HepG2 (cell line): ENCODE results near the gene SLC22A31. TPM values are rescaled to one million over a fixed set of nuclear protein-coding genes. Genes with fewer than 3 reads are reported as not detected.
A peak's percentile ranks its signal among the peaks of the same experiment; 100 is the strongest.

ENCODE experiments used
- CBX1 ChIP-seq: IDR thresholded peaks from one replicate; pipeline ENCODE4 v1.6.1; 2016; ENCODE audit warnings: antibody characterized with exemption, low read depth
- CENPX ChIP-seq: sonication (generic); formaldehyde crosslinking; IDR thresholded peaks from 2 replicates; pipeline ENCODE4 v1.9.0; 2021; ENCODE audit warnings: mild to moderate bottlenecking, missing genetic modification reagents, moderate library complexity
- GATA4 ChIP-seq: sonication (generic); IDR thresholded peaks from 2 replicates; pipeline ENCODE4 v1.6.1; 2016; ENCODE audit warnings: antibody characterized with exemption, low read depth, borderline replicate concordance
- IRF2 ChIP-seq: IDR thresholded peaks from 2 replicates; pipeline ENCODE4 v1.6.1; 2018; ENCODE audit warnings: missing genetic modification reagents, missing compliant biosample characterization
- KLF13 ChIP-seq: sonication (generic); formaldehyde crosslinking; IDR thresholded peaks from 2 replicates; pipeline ENCODE4 v1.4.0; 2020; ENCODE audit warnings: mild to moderate bottlenecking, missing genetic modification reagents
- NFIC ChIP-seq: IDR thresholded peaks from 2 replicates; pipeline ENCODE4 v1.6.1; 2012; ENCODE audit warnings: mild to moderate bottlenecking, low read length, inconsistent platforms
- RAD21 ChIP-seq: fragments of 450-650 bp; formaldehyde crosslinking; IDR thresholded peaks from 2 replicates; pipeline ENCODE4 v1.5.0; 2020; ENCODE audit warnings: mild to moderate bottlenecking
- RXRB ChIP-seq: IDR thresholded peaks from 2 replicates; pipeline ENCODE4 v1.6.1; 2016; ENCODE audit warnings: borderline replicate concordance, missing genetic modification reagents, missing compliant biosample characterization
- TBL1XR1 ChIP-seq: fragments of 150-350 bp; IDR thresholded peaks from 2 replicates; pipeline ENCODE4 v1.6.1; 2014; ENCODE audit warnings: borderline replicate concordance, low read length; ENCODE audit not compliant: partially characterized antibody
- TP53 ChIP-seq: sonication (generic); formaldehyde crosslinking; conservative IDR thresholded peaks from 2 replicates; pipeline ENCODE4 v1.4.0; 2020; ENCODE audit warnings: missing genetic modification reagents
- ZIK1 ChIP-seq: sonication (generic); formaldehyde crosslinking; IDR thresholded peaks from 2 replicates; pipeline ENCODE4 v1.5.0; 2020; ENCODE audit warnings: mild to moderate bottlenecking, low read depth, missing genetic modification reagents, borderline replicate concordance
- ZNF296 ChIP-seq: sonication (generic); formaldehyde crosslinking; conservative IDR thresholded peaks from 2 replicates; pipeline ENCODE4 v1.5.0; 2020; ENCODE audit warnings: mild to moderate bottlenecking, missing genetic modification reagents
- ZNF44 ChIP-seq: sonication (generic); formaldehyde crosslinking; IDR thresholded peaks from 2 replicates; pipeline ENCODE4 v1.5.1; 2020; ENCODE audit warnings: mild to moderate bottlenecking, missing genetic modification reagents
- ZNF660 ChIP-seq: sonication (generic); formaldehyde crosslinking; IDR thresholded peaks from 2 replicates; pipeline ENCODE4 v1.5.1; 2020; ENCODE audit warnings: mild to moderate bottlenecking, low read depth, missing genetic modification reagents, borderline replicate concordance
- ZNF749 ChIP-seq: sonication (generic); formaldehyde crosslinking; IDR thresholded peaks from 2 replicates; pipeline ENCODE4 v1.8.0; 2022; ENCODE audit warnings: mild to moderate bottlenecking, missing genetic modification reagents, moderate library complexity, borderline replicate concordance
- ZNF772 ChIP-seq: sonication (generic); formaldehyde crosslinking; IDR thresholded peaks from 2 replicates; pipeline ENCODE4 v1.5.0; 2020; ENCODE audit warnings: mild to moderate bottlenecking, missing genetic modification reagents
- ZNF790 ChIP-seq: sonication (generic); formaldehyde crosslinking; IDR thresholded peaks from 2 replicates; pipeline ENCODE4 v1.8.0; 2022; ENCODE audit warnings: missing genetic modification reagents, mild to moderate bottlenecking, borderline replicate concordance
- polyA plus RNA-seq, 8 experiments: library from polyadenylated mRNA; depleted of rRNA in 3 of 8; stranded (reverse) in 7 of 8; unstranded in 1 of 8; fragments of >200 nt; fragmentation: Illumina TruSeq in 4 of 8; extraction: Trizol in 4 of 8; gene quantifications; 2 replicates each; pipeline versions ENCODE4 v1.2.1 to v1.2.3, GENCODE V29; 2011 to 2016; ENCODE audit warnings: low read depth in 4 of 8, missing spikeins in 1 of 8, mixed read lengths in 1 of 8; ENCODE audit not compliant: insufficient read depth in 1 of 8
- total RNA-seq, 5 experiments: library from RNA; depleted of rRNA; stranded (reverse); fragments of >200 nt; fragmentation: Illumina TruSeq; extraction: Trizol; gene quantifications; 2 replicates each; pipeline ENCODE4 v1.2.3, GENCODE V29; 2016; ENCODE audit warnings: low read depth in 1 of 5
- TF ChIP-seq, protein P1 (sequence below), 2 experiments: sonication (generic) in 1 of 2; formaldehyde crosslinking in 1 of 2; IDR thresholded peaks; 2 replicates each; pipeline versions ENCODE4 v1.4.0 to v1.6.1; 2016 to 2020; ENCODE audit warnings: borderline replicate concordance in 1 of 2, low read depth in 1 of 2, mild to moderate bottlenecking in 1 of 2, missing genetic modification reagents in 1 of 2
- TF ChIP-seq, protein P2 (sequence below): sonication (generic); formaldehyde crosslinking; IDR thresholded peaks from 2 replicates; pipeline ENCODE4 v1.4.0; 2020; ENCODE audit warnings: missing genetic modification reagents
- TF ChIP-seq, protein P3 (sequence below): sonication (generic); formaldehyde crosslinking; conservative IDR thresholded peaks from 2 replicates; pipeline ENCODE4 v1.8.0; 2022; ENCODE audit warnings: low read depth, missing genetic modification reagents

Gene SLC22A31
- total and polyA plus RNA-seq, 2 of the 13 experiments (the other 11 are each of a cell fraction or from before 2014, with no cell fraction given): 67.3 to 83.3 TPM

DNA sequence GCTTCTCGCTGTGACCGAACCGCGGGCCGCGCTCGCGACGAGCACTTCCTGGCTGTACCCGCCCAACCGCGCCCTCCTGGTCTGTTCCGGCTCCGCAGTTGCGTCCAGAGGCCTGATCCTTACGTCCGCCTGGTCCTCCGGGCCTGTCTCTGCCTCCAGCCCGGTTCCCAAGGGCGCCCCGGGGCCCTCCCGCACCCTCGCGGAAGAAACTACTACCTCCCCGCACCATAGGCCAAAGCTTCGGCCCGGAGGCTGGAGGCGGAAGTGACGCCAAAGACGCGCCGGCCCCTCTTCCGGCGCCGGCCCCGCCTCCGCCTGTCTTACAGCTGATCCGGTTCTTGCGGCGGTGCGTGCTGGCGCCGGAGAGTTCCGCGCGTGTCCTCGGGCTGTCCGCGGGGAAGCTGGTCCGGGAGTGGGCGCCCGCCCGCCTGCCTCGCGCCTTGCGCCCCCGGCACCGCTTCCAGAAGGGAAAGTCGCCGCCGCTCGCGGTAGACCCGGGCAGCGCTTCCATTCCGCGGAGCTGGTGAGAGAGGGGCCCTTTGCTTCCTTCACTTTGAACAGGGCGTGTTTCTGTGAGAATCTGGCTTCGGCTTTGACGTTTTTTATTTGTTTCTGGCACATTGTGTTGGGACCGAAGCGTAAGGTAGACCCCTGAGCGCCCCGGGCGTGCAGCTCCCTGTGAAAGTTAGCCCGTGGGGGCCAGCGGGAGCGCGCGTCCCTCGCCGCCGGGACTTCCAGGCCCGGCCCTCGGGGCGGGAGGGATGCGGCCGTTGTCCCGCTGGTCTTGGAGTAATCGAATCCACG, 17.3 kb upstream of the SLC22A31 start, which contains the start of gene ZNF778 (continued):
- TF ChIP-seq, protein P1, sequence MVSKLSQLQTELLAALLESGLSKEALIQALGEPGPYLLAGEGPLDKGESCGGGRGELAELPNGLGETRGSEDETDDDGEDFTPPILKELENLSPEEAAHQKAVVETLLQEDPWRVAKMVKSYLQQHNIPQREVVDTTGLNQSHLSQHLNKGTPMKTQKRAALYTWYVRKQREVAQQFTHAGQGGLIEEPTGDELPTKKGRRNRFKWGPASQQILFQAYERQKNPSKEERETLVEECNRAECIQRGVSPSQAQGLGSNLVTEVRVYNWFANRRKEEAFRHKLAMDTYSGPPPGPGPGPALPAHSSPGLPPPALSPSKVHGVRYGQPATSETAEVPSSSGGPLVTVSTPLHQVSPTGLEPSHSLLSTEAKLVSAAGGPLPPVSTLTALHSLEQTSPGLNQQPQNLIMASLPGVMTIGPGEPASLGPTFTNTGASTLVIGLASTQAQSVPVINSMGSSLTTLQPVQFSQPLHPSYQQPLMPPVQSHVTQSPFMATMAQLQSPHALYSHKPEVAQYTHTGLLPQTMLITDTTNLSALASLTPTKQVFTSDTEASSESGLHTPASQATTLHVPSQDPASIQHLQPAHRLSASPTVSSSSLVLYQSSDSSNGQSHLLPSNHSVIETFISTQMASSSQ (IDR thresholded peaks at IDR 0.05; ENCODE audit: low read depth): no peak
- TF ChIP-seq, protein P1 (CRISPR knock-in tag; IDR thresholded peaks at IDR 0.05; ENCODE audit: borderline replicate concordance): peak; percentile 64; the same call in 1 of the 2 replicates
- peak; percentile 90 for TF ChIP-seq ZNF772 (CRISPR knock-in tag)
- no peak for TF ChIP-seq NFIC
- TF ChIP-seq KLF13 (CRISPR knock-in tag): peak; percentile 74
- TF ChIP-seq ZNF296 (CRISPR knock-in tag): no peak
- peak; percentile 71 for TF ChIP-seq IRF2 (CRISPR knock-in tag)
- TF ChIP-seq, protein P2, sequence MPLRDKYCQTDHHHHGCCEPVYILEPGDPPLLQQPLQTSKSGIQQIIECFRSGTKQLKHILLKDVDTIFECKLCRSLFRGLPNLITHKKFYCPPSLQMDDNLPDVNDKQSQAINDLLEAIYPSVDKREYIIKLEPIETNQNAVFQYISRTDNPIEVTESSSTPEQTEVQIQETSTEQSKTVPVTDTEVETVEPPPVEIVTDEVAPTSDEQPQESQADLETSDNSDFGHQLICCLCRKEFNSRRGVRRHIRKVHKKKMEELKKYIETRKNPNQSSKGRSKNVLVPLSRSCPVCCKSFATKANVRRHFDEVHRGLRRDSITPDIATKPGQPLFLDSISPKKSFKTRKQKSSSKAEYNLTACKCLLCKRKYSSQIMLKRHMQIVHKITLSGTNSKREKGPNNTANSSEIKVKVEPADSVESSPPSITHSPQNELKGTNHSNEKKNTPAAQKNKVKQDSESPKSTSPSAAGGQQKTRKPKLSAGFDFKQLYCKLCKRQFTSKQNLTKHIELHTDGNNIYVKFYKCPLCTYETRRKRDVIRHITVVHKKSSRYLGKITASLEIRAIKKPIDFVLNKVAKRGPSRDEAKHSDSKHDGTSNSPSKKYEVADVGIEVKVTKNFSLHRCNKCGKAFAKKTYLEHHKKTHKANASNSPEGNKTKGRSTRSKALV: no peak; the same call in 1 of the 2 replicates
- TF ChIP-seq ZIK1 (CRISPR knock-in tag): no peak; the same call in 1 of the 2 replicates
- peak; percentile 80; the same call in 1 of the 2 replicates for TF ChIP-seq ZNF749
- TF ChIP-seq ZNF660 (CRISPR knock-in tag): no peak
- TF ChIP-seq CBX1: no peak
- TF ChIP-seq, protein P3, sequence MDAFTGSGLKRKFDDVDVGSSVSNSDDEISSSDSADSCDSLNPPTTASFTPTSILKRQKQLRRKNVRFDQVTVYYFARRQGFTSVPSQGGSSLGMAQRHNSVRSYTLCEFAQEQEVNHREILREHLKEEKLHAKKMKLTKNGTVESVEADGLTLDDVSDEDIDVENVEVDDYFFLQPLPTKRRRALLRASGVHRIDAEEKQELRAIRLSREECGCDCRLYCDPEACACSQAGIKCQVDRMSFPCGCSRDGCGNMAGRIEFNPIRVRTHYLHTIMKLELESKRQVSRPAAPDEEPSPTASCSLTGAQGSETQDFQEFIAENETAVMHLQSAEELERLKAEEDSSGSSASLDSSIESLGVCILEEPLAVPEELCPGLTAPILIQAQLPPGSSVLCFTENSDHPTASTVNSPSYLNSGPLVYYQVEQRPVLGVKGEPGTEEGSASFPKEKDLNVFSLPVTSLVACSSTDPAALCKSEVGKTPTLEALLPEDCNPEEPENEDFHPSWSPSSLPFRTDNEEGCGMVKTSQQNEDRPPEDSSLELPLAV: no peak
- peak; percentile 65 for TF ChIP-seq RAD21
- TF ChIP-seq CENPX: no peak
- no peak for TF ChIP-seq ZNF790
- peak; percentile 75 for TF ChIP-seq RXRB (CRISPR knock-in tag)
- peak; percentile 89; the same call in 1 of the 2 replicates for TF ChIP-seq ZNF44 (CRISPR knock-in tag)
- 0 out of 2 replicates have a peak, but pooled peaks have one; percentile 39 for TF ChIP-seq GATA4
- peak; percentile 84 for TF ChIP-seq TP53
- no peak for TF ChIP-seq TBL1XR1
